ENCODE data around the gene ST6GALNAC4. TPM values are rescaled to one million over a fixed set of nuclear protein-coding genes. Genes with fewer than 3 reads are reported as not detected.

The ST6GALNAC4 gene
- total RNA-seq, 1 experiment from 2014 or later, result 15.4 TPM

DNA sequence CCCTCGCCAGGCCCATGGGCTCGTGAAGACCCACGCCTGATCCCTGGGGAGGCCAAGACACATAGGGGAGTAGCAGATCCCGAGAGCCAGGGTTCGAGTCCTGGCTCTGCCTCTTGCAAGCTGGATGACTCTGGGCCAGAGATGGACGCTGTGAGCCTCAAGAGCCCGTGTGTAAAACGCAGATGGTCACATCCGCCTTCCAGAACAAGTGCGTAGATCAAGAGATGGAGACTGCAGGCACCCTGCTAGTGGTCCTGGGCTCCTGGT lies 8.2 kb downstream of the ST6GALNAC4 start:
- H3K27ac ChIP-seq (ENCODE audit: insufficient read length, low read depth, low read length), result no peak overlapping the region
- H3K79me2 ChIP-seq (ENCODE audit: insufficient read depth, low read length), result no peaks in the 10 kb centered on the region
- no peak for DNase-seq
- H3K4ac ChIP-seq (ENCODE audit: low read depth, low read length), result no peak overlapping the region
- no peak overlapping the region for H3K23ac ChIP-seq (ENCODE audit: insufficient read length, low read depth, low read length)
- no peak overlapping the region for H4K8ac ChIP-seq (replicated peaks; ENCODE audit: insufficient read length, low read depth, low read length)
- 0 out of 5 replicates have a peak overlapping the region, but pooled peaks of 1 of the 2 experiments have one; percentile 40 for H3K4me3 Mint-ChIP-seq
- H2BK5ac ChIP-seq (ENCODE audit: insufficient read length, low read length), result no peak overlapping the region
- no peak overlapping the region for H3K27ac Mint-ChIP-seq
- no peak overlapping the region for H3K4me2 ChIP-seq (ENCODE audit: insufficient read depth, insufficient read length, low read length)
- no peak overlapping the region for H4K91ac ChIP-seq (ENCODE audit: insufficient read length, low read depth, low read length)
- no peak overlapping the region for H2AFZ ChIP-seq (ENCODE audit: low read length)
- no peak overlapping the region for H2BK120ac ChIP-seq (ENCODE audit: low read depth, low read length, poor library complexity, severe bottlenecking)
- TF ChIP-seq, protein P1, sequence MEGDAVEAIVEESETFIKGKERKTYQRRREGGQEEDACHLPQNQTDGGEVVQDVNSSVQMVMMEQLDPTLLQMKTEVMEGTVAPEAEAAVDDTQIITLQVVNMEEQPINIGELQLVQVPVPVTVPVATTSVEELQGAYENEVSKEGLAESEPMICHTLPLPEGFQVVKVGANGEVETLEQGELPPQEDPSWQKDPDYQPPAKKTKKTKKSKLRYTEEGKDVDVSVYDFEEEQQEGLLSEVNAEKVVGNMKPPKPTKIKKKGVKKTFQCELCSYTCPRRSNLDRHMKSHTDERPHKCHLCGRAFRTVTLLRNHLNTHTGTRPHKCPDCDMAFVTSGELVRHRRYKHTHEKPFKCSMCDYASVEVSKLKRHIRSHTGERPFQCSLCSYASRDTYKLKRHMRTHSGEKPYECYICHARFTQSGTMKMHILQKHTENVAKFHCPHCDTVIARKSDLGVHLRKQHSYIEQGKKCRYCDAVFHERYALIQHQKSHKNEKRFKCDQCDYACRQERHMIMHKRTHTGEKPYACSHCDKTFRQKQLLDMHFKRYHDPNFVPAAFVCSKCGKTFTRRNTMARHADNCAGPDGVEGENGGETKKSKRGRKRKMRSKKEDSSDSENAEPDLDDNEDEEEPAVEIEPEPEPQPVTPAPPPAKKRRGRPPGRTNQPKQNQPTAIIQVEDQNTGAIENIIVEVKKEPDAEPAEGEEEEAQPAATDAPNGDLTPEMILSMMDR (conservative IDR thresholded peaks at IDR 0.05), result no peak
- WGBS (ENCODE audit: extremely low coverage, insufficient read length, low lambda C conversion rate), result no CpG with 5 or more reads among the region's 10 CpGs
- no peak overlapping the region for H2BK15ac ChIP-seq (ENCODE audit: low read depth, low read length)
- no peak overlapping the region for H3K9ac ChIP-seq (ENCODE audit: extremely low read depth, insufficient read length, low read length)
- H3K4me1 Mint-ChIP-seq, result peaks cover 12 to 21% of the 10 kb centered on the region in 2 experiments
- no peaks in the 10 kb centered on the region for H3K9me3 ChIP-seq (ENCODE audit: control insufficient read depth, low read depth, low read length)
- H4K20me1 ChIP-seq (ENCODE audit: control insufficient read depth, insufficient read depth, insufficient read length), result no peaks in the 10 kb centered on the region
- H3K9me3 Mint-ChIP-seq, result no peaks in the 10 kb centered on the region
- no peak overlapping the region for H3K14ac ChIP-seq (ENCODE audit: insufficient read depth, low read length)
- peaks cover 9 to 14% (median 9%) of the 10 kb centered on the region in 3 experiments; a peak in 6 of 7 replicates for H3K36me3 Mint-ChIP-seq (ENCODE audit: insufficient read depth in 1 of 3, low read depth in 3 of 3)
- no peaks in the 10 kb centered on the region for H3K79me1 ChIP-seq (ENCODE audit: insufficient read depth, low read depth, low read length, poor library complexity, severe bottlenecking)
- H2BK20ac ChIP-seq (ENCODE audit: low read depth, low read length, poor library complexity, severe bottlenecking), result no peak overlapping the region
- H3K23me2 ChIP-seq (ENCODE audit: insufficient read length, low read depth, low read length, poor library complexity, severe bottlenecking), result no peaks in the 10 kb centered on the region
- no peak overlapping the region for H2AK5ac ChIP-seq (ENCODE audit: insufficient read length, low read length)
- no peak overlapping the region for H3K56ac ChIP-seq (ENCODE audit: insufficient read length, low read depth, low read length)
- no peak overlapping the region for H3K18ac ChIP-seq (ENCODE audit: insufficient read length, low read depth, low read length)
- no peaks in the 10 kb centered on the region for H3K27me3 Mint-ChIP-seq (ENCODE audit: low read depth)
- H3T11ph ChIP-seq (ENCODE audit: low read length), result no peak overlapping the region
- no peak overlapping the region for H2BK12ac ChIP-seq (ENCODE audit: insufficient read length, low read depth, low read length)
- H3K27me3 ChIP-seq (ENCODE audit: insufficient read depth, low read length), result no peaks in the 10 kb centered on the region
- H3K4me1 ChIP-seq (ENCODE audit: insufficient read depth, low read length), result peaks cover 5% of the 10 kb centered on the region; the same call in 1 of the 2 replicates
- no peak overlapping the region for H4K5ac ChIP-seq (ENCODE audit: insufficient read length, low read depth, low read length)

Data from H9 (cell line).